Stimulated activated CD4-positive, alpha-beta T cell treated with anti-CD3 and anti-CD28 coated beads, Interleukin-12 subunit alpha, Interleukin-12 subunit beta, amount 100 ng/mL, for 48 hours (primary cell): ENCODE results near the gene FRMD4A.
"Not testable (repeated sequence)": the region's sequence is repeated elsewhere in the genome, so short reads cannot be mapped to it uniquely, and the experiment has no call there.

Experiments
- DNase-seq, 3 donors: peaks; one replicate each; pipeline ENCODE4 v3.0.0-alpha.2; 2020; ENCODE audit warnings: low read depth in 2 of 3, low spot score in 1 of 3

Gene FRMD4A

GRCh38 chr10:13892001-13892491, 438.7 kb downstream of the FRMD4A start:
- no peak for DNase-seq

GRCh38 chr10:13891128-13892000, 439.4 kb downstream of the FRMD4A start:
- DNase-seq = no peak

GRCh38 chr10:13890233-13891127, 440.2 kb downstream of the FRMD4A start:
- no peak for DNase-seq

- DNase-seq = no peak
Observed at GRCh38 chr10:13887761-13888160, 443.0 kb downstream of the FRMD4A start.

- DNase-seq = no peak
Observed at GRCh38 chr10:13885238-13885990, 445.3 kb downstream of the FRMD4A start.

GRCh38 chr10:13883636-13884444, 446.9 kb downstream of the FRMD4A start:
- DNase-seq = no peak

GRCh38 chr10:13882119-13882711, 448.5 kb downstream of the FRMD4A start:
- no peak for DNase-seq

GRCh38 chr10:13880760-13881159, 450.0 kb downstream of the FRMD4A start:
- no peak for DNase-seq

- DNase-seq = no peak
Observed at GRCh38 chr10:13877154-13877909, 453.4 kb downstream of the FRMD4A start.

- no peak for DNase-seq
Observed at GRCh38 chr10:13873196-13873595, 457.5 kb downstream of the FRMD4A start.

GRCh38 chr10:13872411-13872810, 458.3 kb downstream of the FRMD4A start:
- DNase-seq = no peak

GRCh38 chr10:13871776-13872175, 458.9 kb downstream of the FRMD4A start:
- DNase-seq = no peak

GRCh38 chr10:13871011-13871410, 459.7 kb downstream of the FRMD4A start:
- no peak for DNase-seq

GRCh38 chr10:13869295-13869664, 461.4 kb downstream of the FRMD4A start:
- no peak for DNase-seq

GRCh38 chr10:13868528-13869294, 462.0 kb downstream of the FRMD4A start:
- DNase-seq = no peak

GRCh38 chr10:13867822-13868221, 462.9 kb downstream of the FRMD4A start:
- no peak for DNase-seq

GRCh38 chr10:13865758-13866491, 464.8 kb downstream of the FRMD4A start:
- no peak for DNase-seq

- not testable (repeated sequence) for DNase-seq
Observed at GRCh38 chr10:13865220-13865619, 465.5 kb downstream of the FRMD4A start.
